ENCODE measurements around the gene CD300LB. TPM values are rescaled to one million over a fixed set of nuclear protein-coding genes. Genes with fewer than 3 reads are reported as not detected.

CD300LB gene
- total and polyA plus RNA-seq, 9 donors: 0.04 to 0.35 (median 0.19) TPM

DNA sequence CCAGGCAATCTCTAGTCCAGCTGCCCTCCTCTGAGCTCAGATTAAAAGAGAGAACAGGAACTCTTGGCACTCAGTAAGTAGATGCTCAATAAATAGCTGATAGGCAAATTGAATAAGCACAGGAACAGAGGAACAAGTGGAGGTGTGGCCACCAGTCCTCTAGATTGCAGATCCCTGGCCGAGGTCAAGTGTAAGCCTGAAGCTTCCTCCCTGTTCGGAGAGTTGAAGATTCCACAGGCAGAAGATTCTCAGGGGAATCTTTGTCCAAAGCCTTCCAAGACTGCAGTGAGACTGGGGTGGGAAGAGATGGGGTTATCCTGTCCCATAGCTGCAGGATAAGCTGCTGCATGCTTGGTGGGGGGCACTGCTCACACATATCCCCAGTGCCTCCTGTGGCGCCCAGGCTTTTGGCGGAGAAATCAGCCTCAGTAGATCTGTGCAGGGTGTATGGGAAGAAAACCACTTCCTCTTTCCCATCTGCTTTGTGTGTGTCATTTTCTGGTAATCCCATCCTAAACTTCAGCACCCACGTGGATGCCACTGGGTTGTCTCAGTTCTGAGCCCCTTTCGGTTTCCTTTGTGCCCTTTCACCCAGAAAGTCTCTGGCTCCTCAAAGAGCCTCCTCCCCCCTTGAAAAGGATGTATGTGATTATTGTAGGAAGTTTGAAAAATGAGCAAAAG lies 52.7 kb downstream of the CD300LB start:
- DNase-seq: peak; percentile 70
- Histone ChIP-seq H3K9me3 (replicated peaks; ENCODE audit: control insufficient read depth, low read depth, low read length) (peaks cover 5% of the 10 kb centered on the region), H3K27me3 (ENCODE audit: control insufficient read depth, insufficient read depth, low read length) (peaks cover 5% of the 10 kb centered on the region), H3K4me3 (ENCODE audit: low read length) (no peak overlapping the region), H3K27ac (ENCODE audit: low read length) (peak overlapping the region; percentile 20), H3K36me3 (ENCODE audit: control insufficient read depth, insufficient read depth, low read length) (no peaks in the 10 kb centered on the region), H3K4me1 (ENCODE audit: control insufficient read depth, insufficient read depth, low read length) (peaks cover 5% of the 10 kb centered on the region)
- 47% methylated on average over 3 of the region's 6 CpGs for WGBS (ENCODE audit: insufficient coverage)

DNA sequence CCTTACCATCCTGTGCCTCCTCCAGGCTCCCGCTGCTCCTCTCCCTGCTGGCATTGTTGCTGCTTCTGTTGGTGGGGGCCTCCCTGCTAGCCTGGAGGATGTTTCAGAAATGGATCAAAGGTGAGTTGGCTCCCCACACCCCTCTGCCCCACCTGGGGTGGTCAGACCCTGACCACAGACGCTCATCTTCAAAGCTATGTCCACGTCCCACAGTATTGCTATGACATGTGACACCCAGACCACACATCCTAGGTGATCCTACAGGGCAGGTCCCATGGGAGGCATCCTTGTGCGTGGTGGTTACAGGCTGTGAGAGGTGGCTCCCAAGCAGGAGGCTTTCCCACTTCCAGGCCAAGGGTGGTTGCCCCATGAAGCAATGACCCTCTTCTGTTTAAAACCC lies 53.9 kb downstream of the CD300LB start:
- Histone ChIP-seq H3K4me3 (ENCODE audit: low read length) (no peak overlapping the region), H3K27me3 (ENCODE audit: control insufficient read depth, insufficient read depth, low read length) (peaks cover 5% of the 10 kb centered on the region), H3K9me3 (replicated peaks; ENCODE audit: control insufficient read depth, low read depth, low read length) (peaks cover 5% of the 10 kb centered on the region), H3K27ac (ENCODE audit: low read length) (no peak overlapping the region), H3K36me3 (ENCODE audit: control insufficient read depth, insufficient read depth, low read length) (no peaks in the 10 kb centered on the region), H3K4me1 (ENCODE audit: control insufficient read depth, insufficient read depth, low read length) (peaks cover 5% of the 10 kb centered on the region)
- no peak for DNase-seq
- WGBS (ENCODE audit: insufficient coverage): no CpG with 5 or more reads among the region's 4 CpGs

DNA sequence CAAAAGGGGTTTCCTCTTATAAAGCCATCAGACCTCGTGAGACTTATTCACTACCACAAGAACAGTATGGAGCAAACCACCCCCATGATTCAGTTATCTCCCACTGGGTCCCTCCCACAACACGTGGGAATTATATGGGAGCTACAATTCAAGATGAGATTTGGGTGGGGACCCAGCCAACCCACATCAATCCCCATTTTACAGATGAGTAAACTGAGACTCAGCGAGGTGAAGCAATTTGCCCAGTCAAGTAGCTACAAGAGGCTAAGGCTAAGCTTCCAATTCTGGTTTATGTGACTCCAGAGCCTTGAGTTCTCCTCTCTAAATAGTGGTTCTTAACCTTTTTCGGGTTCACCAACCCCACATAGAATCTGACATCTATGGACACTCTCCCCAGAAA lies 56.1 kb downstream of the CD300LB start:
- no peaks in the 10 kb centered on the region for H3K36me3 ChIP-seq (ENCODE audit: control insufficient read depth, insufficient read depth, low read length)
- H3K4me1 ChIP-seq (ENCODE audit: control insufficient read depth, insufficient read depth, low read length): peaks cover 5% of the 10 kb centered on the region
- no peak overlapping the region for H3K27ac ChIP-seq (ENCODE audit: low read length)
- WGBS (ENCODE audit: insufficient coverage): 100% methylated on average over 2 of the region's 4 CpGs
- H3K4me3 ChIP-seq (ENCODE audit: low read length): no peak overlapping the region
- no peak for DNase-seq
- peaks cover 5% of the 10 kb centered on the region for H3K9me3 ChIP-seq (replicated peaks; ENCODE audit: control insufficient read depth, low read depth, low read length)
- H3K27me3 ChIP-seq (ENCODE audit: control insufficient read depth, insufficient read depth, low read length): peaks cover 5% of the 10 kb centered on the region

- Histone ChIP-seq H3K27ac (ENCODE audit: low read length) (no peak overlapping the region), H3K9me3 (replicated peaks; ENCODE audit: control insufficient read depth, low read depth, low read length) (peaks cover 5% of the 10 kb centered on the region), H3K4me3 (ENCODE audit: low read length) (no peak overlapping the region), H3K27me3 (ENCODE audit: control insufficient read depth, insufficient read depth, low read length) (peaks cover 5% of the 10 kb centered on the region), H3K36me3 (ENCODE audit: control insufficient read depth, insufficient read depth, low read length) (no peaks in the 10 kb centered on the region), H3K4me1 (ENCODE audit: control insufficient read depth, insufficient read depth, low read length) (peaks cover 5% of the 10 kb centered on the region)
- 67% methylated on average over 7 of the region's 9 CpGs for WGBS (ENCODE audit: insufficient coverage)
- DNase-seq: no peak
Measured at GRCh38 chr17:74474043-74474792, 57.1 kb downstream of the CD300LB start.

GRCh38 chr17:74473294-74473693 lies 58.0 kb downstream of the CD300LB start:
- DNase-seq: no peak
- H3K27me3 ChIP-seq (ENCODE audit: control insufficient read depth, insufficient read depth, low read length): peaks cover 4% of the 10 kb centered on the region
- WGBS (ENCODE audit: insufficient coverage): 86% methylated on average over 7 of the region's 8 CpGs

DNA sequence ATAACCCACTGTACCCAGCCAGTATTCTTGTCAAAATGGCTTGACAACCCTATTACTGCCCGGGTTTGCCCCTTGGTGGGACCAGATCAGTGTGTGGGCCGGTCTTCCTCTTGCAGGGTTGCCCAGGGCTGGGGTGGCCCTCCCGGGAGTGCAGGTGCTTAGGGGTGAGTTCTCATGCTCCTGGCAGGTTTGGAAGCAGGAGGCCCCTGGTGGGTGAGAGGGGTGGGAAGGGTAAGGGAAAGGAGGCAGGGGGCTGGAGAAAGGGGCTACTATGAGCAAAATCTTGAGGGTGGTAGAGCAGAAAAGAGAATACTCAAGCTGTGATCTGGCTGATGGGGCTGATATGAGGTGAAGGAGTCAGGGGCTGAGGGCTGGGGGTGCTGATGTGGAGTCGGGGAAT lies 58.4 kb downstream of the CD300LB start:
- no peak overlapping the region for H3K4me3 ChIP-seq (ENCODE audit: low read length)
- 100% methylated on average over 2 of the region's 4 CpGs for WGBS (ENCODE audit: insufficient coverage)
- no peak overlapping the region for H3K27ac ChIP-seq (ENCODE audit: low read length)
- no peaks in the 10 kb centered on the region for H3K36me3 ChIP-seq (ENCODE audit: control insufficient read depth, insufficient read depth, low read length)
- DNase-seq: no peak
- H3K27me3 ChIP-seq (ENCODE audit: control insufficient read depth, insufficient read depth, low read length): peaks cover 5% of the 10 kb centered on the region
- peaks cover 5% of the 10 kb centered on the region for H3K9me3 ChIP-seq (replicated peaks; ENCODE audit: control insufficient read depth, low read depth, low read length)
- no peaks in the 10 kb centered on the region for H3K4me1 ChIP-seq (ENCODE audit: control insufficient read depth, insufficient read depth, low read length)

More at GRCh38 chr17:74473294-74473693, 58.0 kb downstream of the CD300LB start:
- Histone ChIP-seq H3K4me1 (ENCODE audit: control insufficient read depth, insufficient read depth, low read length) (peaks cover 1% of the 10 kb centered on the region), H3K27ac (ENCODE audit: low read length) (no peak overlapping the region), H3K4me3 (ENCODE audit: low read length) (no peak overlapping the region), H3K9me3 (replicated peaks; ENCODE audit: control insufficient read depth, low read depth, low read length) (peaks cover 5% of the 10 kb centered on the region), H3K36me3 (ENCODE audit: control insufficient read depth, insufficient read depth, low read length) (no peaks in the 10 kb centered on the region)

GRCh38 chr17:74471341-74471740 lies 59.9 kb downstream of the CD300LB start:
- Histone ChIP-seq H3K4me1 (ENCODE audit: control insufficient read depth, insufficient read depth, low read length) (peaks cover 6% of the 10 kb centered on the region), H3K27ac (ENCODE audit: low read length) (no peak overlapping the region), H3K4me3 (ENCODE audit: low read length) (no peak overlapping the region), H3K27me3 (ENCODE audit: control insufficient read depth, insufficient read depth, low read length) (peaks cover 18% of the 10 kb centered on the region), H3K9me3 (replicated peaks; ENCODE audit: control insufficient read depth, low read depth, low read length) (peaks cover 5% of the 10 kb centered on the region), H3K36me3 (ENCODE audit: control insufficient read depth, insufficient read depth, low read length) (no peaks in the 10 kb centered on the region)
- WGBS (ENCODE audit: insufficient coverage): 78% methylated on average over 1 of the region's 3 CpGs
- no peak for DNase-seq

Other genes with a start within 250 kb of the CD300LB start
- 1.6 TPM for gene KIF19, start 205.2 kb downstream of the CD300LB start, total RNA-seq
- gene KIF19, start 205.2 kb downstream of the CD300LB start, polyA plus RNA-seq (ENCODE audit: insufficient read depth in 1 of 8, insufficient read length in 8 of 8, low replicate concordance in 1 of 8): 1 to 10 TPM in 7 of 8 donors, under 1 TPM in 1; 0.74 to 2.5 (median 1.7) TPM
- not detected for gene BTBD17, start 169.6 kb downstream of the CD300LB start, total RNA-seq
- under 1 TPM in 6 of 8 donors, not detected in 2; 0.06 to 0.28 (median 0.11) TPM for gene BTBD17, start 169.6 kb downstream of the CD300LB start, polyA plus RNA-seq (ENCODE audit: insufficient read depth in 1 of 8, insufficient read length in 8 of 8, low replicate concordance in 1 of 8)
- gene GPR142, start 164.0 kb downstream of the CD300LB start, total RNA-seq: 0.04 TPM
- gene GPR142, start 164.0 kb downstream of the CD300LB start, polyA plus RNA-seq (ENCODE audit: insufficient read depth in 1 of 8, insufficient read length in 8 of 8, low replicate concordance in 1 of 8): under 1 TPM in 6 of 8 donors, not detected in 2; 0.13 to 0.28 (median 0.20) TPM
- 56.0 TPM for gene GPRC5C, start 99.4 kb downstream of the CD300LB start, total RNA-seq
- 10 to 100 TPM; 16.2 to 37.5 (median 32.3) TPM for gene GPRC5C, start 99.4 kb downstream of the CD300LB start, polyA plus RNA-seq (ENCODE audit: insufficient read depth in 1 of 8, insufficient read length in 8 of 8, low replicate concordance in 1 of 8)
- gene CD300A, start 64.8 kb downstream of the CD300LB start, total RNA-seq: 2.5 TPM
- 1 to 10 TPM; 1.7 to 4.0 (median 2.4) TPM for gene CD300A, start 64.8 kb downstream of the CD300LB start, polyA plus RNA-seq (ENCODE audit: insufficient read depth in 1 of 8, insufficient read length in 8 of 8, low replicate concordance in 1 of 8)
- 0.31 TPM for gene CD300C, start 14.6 kb upstream of the CD300LB start, total RNA-seq
- gene CD300C, start 14.6 kb upstream of the CD300LB start, polyA plus RNA-seq (ENCODE audit: insufficient read depth in 1 of 8, insufficient read length in 8 of 8, low replicate concordance in 1 of 8): under 1 TPM; 0.29 to 0.75 (median 0.44) TPM
- not detected for gene CD300H, start 36.0 kb upstream of the CD300LB start, total RNA-seq
- under 1 TPM in 2 of 8 donors, not detected in 6; 0.27 to 0.28 TPM for gene CD300H, start 36.0 kb upstream of the CD300LB start, polyA plus RNA-seq (ENCODE audit: insufficient read depth in 1 of 8, insufficient read length in 8 of 8, low replicate concordance in 1 of 8)
- gene CD300LD, start 60.8 kb upstream of the CD300LB start, total RNA-seq: not detected
- not detected for gene CD300LD, start 60.8 kb upstream of the CD300LB start, polyA plus RNA-seq (ENCODE audit: insufficient read depth in 1 of 8, insufficient read length in 8 of 8, low replicate concordance in 1 of 8)
- gene CD300E, start 92.3 kb upstream of the CD300LB start, total RNA-seq: 0.09 TPM
- gene CD300E, start 92.3 kb upstream of the CD300LB start, polyA plus RNA-seq (ENCODE audit: insufficient read depth in 1 of 8, insufficient read length in 8 of 8, low replicate concordance in 1 of 8): under 1 TPM; 0.07 to 0.49 (median 0.17) TPM
- 0.22 TPM for gene CD300LF, start 181.4 kb upstream of the CD300LB start, total RNA-seq
- under 1 TPM; 0.21 to 0.65 (median 0.47) TPM for gene CD300LF, start 181.4 kb upstream of the CD300LB start, polyA plus RNA-seq (ENCODE audit: insufficient read depth in 1 of 8, insufficient read length in 8 of 8, low replicate concordance in 1 of 8)
- gene RAB37, start 205.8 kb upstream of the CD300LB start, total RNA-seq: 0.53 TPM
- gene RAB37, start 205.8 kb upstream of the CD300LB start, polyA plus RNA-seq (ENCODE audit: insufficient read depth in 1 of 8, insufficient read length in 8 of 8, low replicate concordance in 1 of 8): 1 to 10 TPM in 5 of 8 donors, under 1 TPM in 3; 0.80 to 1.7 (median 1.1) TPM
- gene NHERF1, start 217.2 kb upstream of the CD300LB start, total RNA-seq: 3.5 TPM
- gene NHERF1, start 217.2 kb upstream of the CD300LB start, polyA plus RNA-seq (ENCODE audit: insufficient read depth in 1 of 8, insufficient read length in 8 of 8, low replicate concordance in 1 of 8): 10 to 100 TPM in 2 of 8 donors, 1 to 10 TPM in 6; 5.3 to 24.4 (median 8.2) TPM
- gene NAT9, start 244.9 kb upstream of the CD300LB start, total RNA-seq: 34.0 TPM
- 10 to 100 TPM; 35.3 to 48.6 (median 37.7) TPM for gene NAT9, start 244.9 kb upstream of the CD300LB start, polyA plus RNA-seq (ENCODE audit: insufficient read depth in 1 of 8, insufficient read length in 8 of 8, low replicate concordance in 1 of 8)